Adrenal gland (tissue), 5 donors: ENCODE measurements around the gene NDUFS5.

Experiments used
- CTCF ChIP-seq, 6 experiments: fragments of 450-650 bp in 4 of 6; fragments of 200-600 bp in 2 of 6; sonication (generic) in 1 of 6; IDR thresholded peaks; 1 replicate in 5 of 6; 2 replicates in 1 of 6; pipeline versions ENCODE4 v1.5.1 to v1.8.0; 2016 to 2021; ENCODE audit warnings: antibody characterized with exemption in 6 of 6, mild to moderate bottlenecking in 2 of 6, moderate library complexity in 1 of 6
- POLR2A ChIP-seq, 2 donors: fragments of 450-650 bp; IDR thresholded peaks; one replicate each; pipeline ENCODE4 v1.6.1; 2017; ENCODE audit warnings: antibody characterized with exemption in 2 of 2, mild to moderate bottlenecking in 2 of 2, moderate library complexity in 1 of 2
- donor health status: DM: no; HTN: no; CAD: no.

DNA sequence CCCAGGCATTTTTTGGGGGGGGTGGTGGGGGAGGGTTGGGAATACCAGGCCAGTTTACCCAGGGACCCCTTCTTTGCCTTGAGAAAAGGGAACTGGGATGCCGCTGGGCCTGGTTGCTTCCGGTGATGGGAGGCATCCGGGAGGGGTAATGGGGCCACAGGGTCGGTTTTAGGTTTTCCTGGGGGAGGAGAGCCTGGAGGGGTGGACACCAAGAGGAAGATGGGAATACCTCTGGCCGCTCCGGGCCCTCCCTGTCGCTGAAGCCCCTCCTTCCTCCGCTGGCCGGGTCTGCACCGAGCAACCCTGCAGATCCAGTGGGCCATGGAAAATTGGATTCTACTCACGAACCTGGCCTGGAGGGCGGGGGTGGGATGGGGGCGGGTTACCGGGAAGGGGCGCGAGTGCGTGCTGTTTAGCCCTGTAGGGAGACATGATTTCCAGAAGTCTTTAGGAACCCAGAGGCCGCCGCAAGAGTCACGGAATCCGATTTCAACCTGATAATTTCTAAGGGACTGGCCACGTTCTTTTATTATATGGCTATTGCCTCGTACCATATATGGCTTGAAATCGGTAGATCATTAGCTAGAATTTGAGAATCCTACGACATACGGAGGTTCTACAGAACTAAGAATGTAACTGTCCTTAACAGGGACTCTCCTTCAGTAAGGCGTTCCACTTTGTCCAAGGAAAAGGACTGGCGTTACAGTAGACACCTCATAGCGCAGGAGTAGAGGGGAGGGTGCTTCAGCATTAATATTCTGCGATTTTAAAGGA lies 34.3 kb upstream of the NDUFS5 start:
- TF ChIP-seq CTCF (IDR thresholded peaks at IDR 0.05) (no peak), POLR2A (IDR thresholded peaks at IDR 0.05) (no peak)
